Caco-2 (cell line): ENCODE data around the gene IRF2. TPM values are rescaled to one million over a fixed set of nuclear protein-coding genes. Genes with fewer than 3 reads are reported as not detected.

ENCODE experiments used
- BruUV-seq: library from RNA; stranded (reverse); fragments of 400-500 nt; replicated peaks from 2 replicates; lab custom pipeline; 2021; lab: Mats Ljungman, UMichigan
- CTCF ChIA-PET: fragments of 300-600 bp; sonication (Branson Sonifier 250); formaldehyde crosslinking; loops from one replicate; lab custom pipeline; 2022; ENCODE audit warnings: antibody characterized with exemption; lab: Charles Lee
- POLR2A ChIA-PET: fragments of 300-600 bp; sonication (Branson Sonifier 250); formaldehyde crosslinking; loops from one replicate; lab custom pipeline; 2022; ENCODE audit warnings: antibody characterized with exemption; lab: Charles Lee
- DNase-seq, 2 experiments: peaks; one replicate each; pipeline versions ENCODE4 v3.0.0 to v3.0.0-alpha.2; 2020 to 2022
- H3K27me3 ChIP-seq: replicated peaks from 2 replicates; pipeline ENCODE4 v1.6.0; 2011; ENCODE audit warnings: low read length; ENCODE audit not compliant: control insufficient read depth, insufficient read depth
- H3K36me3 ChIP-seq: 2 replicates; pipeline ENCODE4 v1.5.1; 2011; ENCODE audit warnings: low read length; ENCODE audit not compliant: control insufficient read depth, insufficient read depth
- H3K4me1 ChIP-seq: fragments of 250-450 bp; sonication (Bioruptor Pico); 2 replicates; pipeline ENCODE4 v1.5.1; 2020; ENCODE audit warnings: mild to moderate bottlenecking
- H3K4me3 ChIP-seq: 2 replicates; pipeline ENCODE4 v1.5.1; 2011; ENCODE audit warnings: low read depth, mild to moderate bottlenecking, control low read depth, low read length
- H3K9me3 ChIP-seq: fragments of 250-450 bp; sonication (Bioruptor Pico); 2 replicates; pipeline ENCODE4 v1.5.1; 2020; ENCODE audit warnings: mild to moderate bottlenecking, moderate library complexity
- H3K27ac Mint-ChIP-seq: one replicate; pipeline ENCODE4 v1.8.0; 2022; ENCODE audit warnings: mixed read lengths; ENCODE audit not compliant: unreplicated experiment
- H3K27me3 Mint-ChIP-seq: one replicate; pipeline ENCODE4 v1.8.0; 2022; ENCODE audit warnings: mixed read lengths; ENCODE audit not compliant: insufficient read depth, unreplicated experiment
- H3K36me3 Mint-ChIP-seq: one replicate; pipeline ENCODE4 v1.8.0; 2022; ENCODE audit warnings: mild to moderate bottlenecking, mixed read lengths; ENCODE audit not compliant: insufficient read depth, unreplicated experiment
- H3K4me1 Mint-ChIP-seq: one replicate; pipeline ENCODE4 v1.8.0; 2022; ENCODE audit warnings: low read depth, mixed read lengths; ENCODE audit not compliant: unreplicated experiment
- H3K4me3 Mint-ChIP-seq: one replicate; pipeline ENCODE4 v1.8.0; 2022; ENCODE audit warnings: mild to moderate bottlenecking, moderate library complexity, mixed read lengths; ENCODE audit not compliant: unreplicated experiment
- H3K9me3 Mint-ChIP-seq: one replicate; pipeline ENCODE4 v1.8.0; 2022; ENCODE audit warnings: mixed read lengths; ENCODE audit not compliant: unreplicated experiment
- CTCF ChIP-seq, 2 experiments: fragments of 200-600 bp in 1 of 2; IDR thresholded peaks; 1 replicate in 1 of 2; 2 replicates in 1 of 2; pipeline versions ENCODE4 v1.5.1 to v1.8.0; 2011 to 2022; ENCODE audit warnings: antibody characterized with exemption in 1 of 2, control low read depth in 1 of 2, inconsistent platforms in 1 of 2, low read depth in 1 of 2, low read length in 1 of 2, mild to moderate bottlenecking in 1 of 2, moderate library complexity in 1 of 2; ENCODE audit not compliant: insufficient read depth in 1 of 2, severe bottlenecking in 1 of 2, unreplicated experiment in 1 of 2
- intact Hi-C: fragments of 100-400 bp; cut with micrococcal nuclease; formaldehyde crosslinking; loops from one replicate; pipeline ENCODE4 v1.10.0; 2022; ENCODE audit not compliant: unreplicated experiment
- total RNA-seq: library from RNA; stranded (reverse); gene quantifications from 2 replicates; pipeline ENCODE4 v1.2.3, GENCODE V29; 2022

Gene IRF2
- total RNA-seq, 1 experiment from 2014 or later, result 9.2 TPM

GRCh38 chr4:184337907-184338306, 136.4 kb downstream of the IRF2 start:
- Mint-ChIP-seq H3K27me3 (no peaks in the 10 kb centered on the region), H3K27ac (no peak overlapping the region), H3K4me1 (peaks cover 13% of the 10 kb centered on the region), H3K4me3 (no peak overlapping the region), H3K36me3 (no peaks in the 10 kb centered on the region), H3K9me3 (no peaks in the 10 kb centered on the region)
- H3K27me3 ChIP-seq, result no peaks in the 10 kb centered on the region
- no TSS peak for BruUV-seq
- intact Hi-C loops, result no loop called here
- no peaks in the 10 kb centered on the region for H3K36me3 ChIP-seq
- no peak for TF ChIP-seq CTCF (IDR thresholded peaks at IDR 0.05; ENCODE audit: insufficient read depth in 1 of 2, low read depth in 1 of 2, low read length in 1 of 2, severe bottlenecking in 1 of 2, unreplicated experiment in 1 of 2)
- no peaks in the 10 kb centered on the region for H3K4me1 ChIP-seq
- ChIA-PET POLR2A (interaction anchor here (0.6 kb wide), 1 partner anchor 824 kb away, joined by 4 read pairs; no protein-coding TSS in a partner anchor), CTCF (no interaction called here)
- H3K9me3 ChIP-seq, result no peaks in the 10 kb centered on the region; the same call in 1 of the 2 replicates
- no peak for DNase-seq
- H3K4me3 ChIP-seq, result no peak overlapping the region

Other genes with a start within 250 kb of the IRF2 start
- 34.1 and 34.5 TPM in 2 replicates for gene CASP3, start 174.9 kb upstream of the IRF2 start, total RNA-seq
- 7.5 and 7.9 TPM in 2 replicates for gene PRIMPOL, start 175.2 kb upstream of the IRF2 start, total RNA-seq